Right lobe of liver (tissue), 4 donors: Measurements from ENCODE around the gene MEPE.
"Not testable (repeated sequence)": the region's sequence is repeated elsewhere in the genome, so short reads cannot be mapped to it uniquely, and the experiment has no call there.

Experiments
- POLR2A ChIP-seq: fragments of 450-650 bp; IDR thresholded peaks from one replicate; pipeline ENCODE4 v1.6.1; 2017; ENCODE audit warnings: antibody characterized with exemption, mild to moderate bottlenecking
- TF ChIP-seq, protein P1 (sequence below), 4 donors: fragments of 200-600 bp in 3 of 4; fragments of 450-650 bp in 1 of 4; IDR thresholded peaks; one replicate each; pipeline versions ENCODE4 v1.5.1 to v1.8.0; 2016 to 2022; ENCODE audit warnings: antibody characterized with exemption in 4 of 4, mild to moderate bottlenecking in 2 of 4
- donor health status: DM: no; HTN: no; CAD: no.
- donor health status: DM: no; HTN: no; CAD: no.
- donor health status: DM: no; HTN: yes; CAD: no.

DNA sequence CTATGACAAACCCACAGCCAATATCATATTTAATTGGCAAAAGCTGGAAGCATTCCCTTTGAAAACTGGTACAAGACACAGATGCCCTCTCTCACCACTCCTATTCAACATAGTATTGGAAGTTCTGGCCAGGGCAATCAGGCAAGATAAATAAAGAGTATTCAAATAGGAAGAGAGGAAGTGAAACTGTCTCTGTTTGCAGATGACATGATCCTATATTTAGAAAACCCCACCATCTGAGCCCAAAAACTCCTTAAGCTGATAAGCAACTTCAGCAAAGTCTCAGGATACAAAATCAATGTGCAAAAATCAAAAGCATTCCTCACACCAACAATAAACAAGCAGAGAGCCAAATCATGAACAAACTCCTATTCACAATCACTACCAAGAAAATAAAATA lies 58.0 kb downstream of the MEPE start:
- TF ChIP-seq, protein P1, sequence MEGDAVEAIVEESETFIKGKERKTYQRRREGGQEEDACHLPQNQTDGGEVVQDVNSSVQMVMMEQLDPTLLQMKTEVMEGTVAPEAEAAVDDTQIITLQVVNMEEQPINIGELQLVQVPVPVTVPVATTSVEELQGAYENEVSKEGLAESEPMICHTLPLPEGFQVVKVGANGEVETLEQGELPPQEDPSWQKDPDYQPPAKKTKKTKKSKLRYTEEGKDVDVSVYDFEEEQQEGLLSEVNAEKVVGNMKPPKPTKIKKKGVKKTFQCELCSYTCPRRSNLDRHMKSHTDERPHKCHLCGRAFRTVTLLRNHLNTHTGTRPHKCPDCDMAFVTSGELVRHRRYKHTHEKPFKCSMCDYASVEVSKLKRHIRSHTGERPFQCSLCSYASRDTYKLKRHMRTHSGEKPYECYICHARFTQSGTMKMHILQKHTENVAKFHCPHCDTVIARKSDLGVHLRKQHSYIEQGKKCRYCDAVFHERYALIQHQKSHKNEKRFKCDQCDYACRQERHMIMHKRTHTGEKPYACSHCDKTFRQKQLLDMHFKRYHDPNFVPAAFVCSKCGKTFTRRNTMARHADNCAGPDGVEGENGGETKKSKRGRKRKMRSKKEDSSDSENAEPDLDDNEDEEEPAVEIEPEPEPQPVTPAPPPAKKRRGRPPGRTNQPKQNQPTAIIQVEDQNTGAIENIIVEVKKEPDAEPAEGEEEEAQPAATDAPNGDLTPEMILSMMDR (IDR thresholded peaks at IDR 0.05): not testable (repeated sequence)
- not testable (repeated sequence) for TF ChIP-seq POLR2A
